Neural cell (in vitro differentiated cells): ENCODE results near the gene ZFC3H1.

Source experiments
- EZH2 ChIP-seq: fragments of 200-600, 300-800 bp; shearing (Covaris generic), sonication (generic); IDR thresholded peaks from 2 replicates; pipeline ENCODE4 v1.6.1; 2014; ENCODE audit warnings: antibody characterized with exemption, low read length, borderline replicate concordance, mild to moderate bottlenecking; ENCODE audit not compliant: insufficient read depth, poor library complexity, severe bottlenecking
- POLR2AphosphoS5 ChIP-seq: IDR thresholded peaks from 2 replicates; pipeline ENCODE4 v1.6.1; 2012
- RAD21 ChIP-seq: fragments of 450-650 bp; conservative IDR thresholded peaks from 2 replicates; pipeline ENCODE4 v1.6.1; 2014; ENCODE audit warnings: antibody characterized with exemption, mild to moderate bottlenecking, moderate library complexity
- TAF1 ChIP-seq: IDR thresholded peaks from 2 replicates; pipeline ENCODE4 v1.6.1; 2012; ENCODE audit warnings: low read depth
- TF ChIP-seq, protein P1 (sequence below): fragments of 450-650 bp; IDR thresholded peaks from 2 replicates; pipeline ENCODE4 v1.5.1; 2014; ENCODE audit warnings: antibody characterized with exemption, mild to moderate bottlenecking, moderate library complexity; ENCODE audit not compliant: poor library complexity, severe bottlenecking
- TF ChIP-seq, protein P2 (sequence below): IDR thresholded peaks from 2 replicates; pipeline ENCODE4 v1.6.1; 2012; ENCODE audit warnings: borderline replicate concordance

- no peak for TF ChIP-seq EZH2
- TF ChIP-seq, protein P1, sequence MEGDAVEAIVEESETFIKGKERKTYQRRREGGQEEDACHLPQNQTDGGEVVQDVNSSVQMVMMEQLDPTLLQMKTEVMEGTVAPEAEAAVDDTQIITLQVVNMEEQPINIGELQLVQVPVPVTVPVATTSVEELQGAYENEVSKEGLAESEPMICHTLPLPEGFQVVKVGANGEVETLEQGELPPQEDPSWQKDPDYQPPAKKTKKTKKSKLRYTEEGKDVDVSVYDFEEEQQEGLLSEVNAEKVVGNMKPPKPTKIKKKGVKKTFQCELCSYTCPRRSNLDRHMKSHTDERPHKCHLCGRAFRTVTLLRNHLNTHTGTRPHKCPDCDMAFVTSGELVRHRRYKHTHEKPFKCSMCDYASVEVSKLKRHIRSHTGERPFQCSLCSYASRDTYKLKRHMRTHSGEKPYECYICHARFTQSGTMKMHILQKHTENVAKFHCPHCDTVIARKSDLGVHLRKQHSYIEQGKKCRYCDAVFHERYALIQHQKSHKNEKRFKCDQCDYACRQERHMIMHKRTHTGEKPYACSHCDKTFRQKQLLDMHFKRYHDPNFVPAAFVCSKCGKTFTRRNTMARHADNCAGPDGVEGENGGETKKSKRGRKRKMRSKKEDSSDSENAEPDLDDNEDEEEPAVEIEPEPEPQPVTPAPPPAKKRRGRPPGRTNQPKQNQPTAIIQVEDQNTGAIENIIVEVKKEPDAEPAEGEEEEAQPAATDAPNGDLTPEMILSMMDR, result no peak
- no peak for TF ChIP-seq TAF1
- TF ChIP-seq POLR2AphosphoS5, result no peak
- TF ChIP-seq, protein P2, sequence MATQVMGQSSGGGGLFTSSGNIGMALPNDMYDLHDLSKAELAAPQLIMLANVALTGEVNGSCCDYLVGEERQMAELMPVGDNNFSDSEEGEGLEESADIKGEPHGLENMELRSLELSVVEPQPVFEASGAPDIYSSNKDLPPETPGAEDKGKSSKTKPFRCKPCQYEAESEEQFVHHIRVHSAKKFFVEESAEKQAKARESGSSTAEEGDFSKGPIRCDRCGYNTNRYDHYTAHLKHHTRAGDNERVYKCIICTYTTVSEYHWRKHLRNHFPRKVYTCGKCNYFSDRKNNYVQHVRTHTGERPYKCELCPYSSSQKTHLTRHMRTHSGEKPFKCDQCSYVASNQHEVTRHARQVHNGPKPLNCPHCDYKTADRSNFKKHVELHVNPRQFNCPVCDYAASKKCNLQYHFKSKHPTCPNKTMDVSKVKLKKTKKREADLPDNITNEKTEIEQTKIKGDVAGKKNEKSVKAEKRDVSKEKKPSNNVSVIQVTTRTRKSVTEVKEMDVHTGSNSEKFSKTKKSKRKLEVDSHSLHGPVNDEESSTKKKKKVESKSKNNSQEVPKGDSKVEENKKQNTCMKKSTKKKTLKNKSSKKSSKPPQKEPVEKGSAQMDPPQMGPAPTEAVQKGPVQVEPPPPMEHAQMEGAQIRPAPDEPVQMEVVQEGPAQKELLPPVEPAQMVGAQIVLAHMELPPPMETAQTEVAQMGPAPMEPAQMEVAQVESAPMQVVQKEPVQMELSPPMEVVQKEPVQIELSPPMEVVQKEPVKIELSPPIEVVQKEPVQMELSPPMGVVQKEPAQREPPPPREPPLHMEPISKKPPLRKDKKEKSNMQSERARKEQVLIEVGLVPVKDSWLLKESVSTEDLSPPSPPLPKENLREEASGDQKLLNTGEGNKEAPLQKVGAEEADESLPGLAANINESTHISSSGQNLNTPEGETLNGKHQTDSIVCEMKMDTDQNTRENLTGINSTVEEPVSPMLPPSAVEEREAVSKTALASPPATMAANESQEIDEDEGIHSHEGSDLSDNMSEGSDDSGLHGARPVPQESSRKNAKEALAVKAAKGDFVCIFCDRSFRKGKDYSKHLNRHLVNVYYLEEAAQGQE, result no peak
- TF ChIP-seq RAD21, result no peak
Measured at GRCh38 chr12:71610031-71610795, 53.4 kb downstream of the ZFC3H1 start.
